Measurements from ENCODE around the gene FASLG.

Gene FASLG

DNA sequence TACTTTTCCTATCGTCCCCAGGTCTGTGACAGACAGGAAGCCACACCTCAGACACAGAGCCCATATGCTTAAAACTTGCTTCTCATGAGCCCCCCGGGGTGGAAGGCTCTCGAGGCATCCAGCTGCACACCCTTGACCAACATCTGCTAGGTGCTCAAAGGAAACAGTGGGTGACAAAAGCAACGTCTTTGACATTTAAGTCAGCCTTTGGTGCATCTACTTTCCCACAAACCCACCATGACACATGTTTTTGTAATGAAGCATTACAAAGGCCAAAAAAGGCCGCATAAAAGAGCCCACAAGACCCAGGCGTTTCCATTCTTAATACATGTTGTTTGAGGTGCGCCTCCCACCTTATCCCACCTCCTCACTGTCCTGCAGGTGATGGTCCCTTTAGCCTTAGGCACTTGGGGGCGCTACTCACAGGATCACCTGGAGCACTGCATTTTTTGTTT is 11.8 kb upstream of the FASLG start:
- no peak for DNase-seq

DNA sequence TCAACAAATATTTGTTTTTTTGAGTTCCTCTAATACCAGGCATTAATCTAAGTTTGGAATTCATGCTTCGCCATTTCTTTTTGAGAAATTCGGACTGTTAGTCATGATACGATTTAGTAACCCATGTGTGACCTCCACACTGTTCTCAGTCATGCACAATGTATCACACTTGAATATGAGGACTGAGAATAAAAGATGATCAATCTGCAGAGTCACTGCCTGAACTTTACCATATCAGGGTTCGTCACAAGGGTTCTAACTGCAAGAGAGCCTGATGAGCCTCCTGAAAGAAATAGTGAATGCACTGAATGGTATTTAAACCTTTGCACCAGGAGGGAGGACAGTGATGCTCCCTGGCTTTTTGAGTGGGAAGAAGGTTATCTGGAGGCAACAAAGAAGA is 10.9 kb upstream of the FASLG start:
- no peak for DNase-seq

DNA sequence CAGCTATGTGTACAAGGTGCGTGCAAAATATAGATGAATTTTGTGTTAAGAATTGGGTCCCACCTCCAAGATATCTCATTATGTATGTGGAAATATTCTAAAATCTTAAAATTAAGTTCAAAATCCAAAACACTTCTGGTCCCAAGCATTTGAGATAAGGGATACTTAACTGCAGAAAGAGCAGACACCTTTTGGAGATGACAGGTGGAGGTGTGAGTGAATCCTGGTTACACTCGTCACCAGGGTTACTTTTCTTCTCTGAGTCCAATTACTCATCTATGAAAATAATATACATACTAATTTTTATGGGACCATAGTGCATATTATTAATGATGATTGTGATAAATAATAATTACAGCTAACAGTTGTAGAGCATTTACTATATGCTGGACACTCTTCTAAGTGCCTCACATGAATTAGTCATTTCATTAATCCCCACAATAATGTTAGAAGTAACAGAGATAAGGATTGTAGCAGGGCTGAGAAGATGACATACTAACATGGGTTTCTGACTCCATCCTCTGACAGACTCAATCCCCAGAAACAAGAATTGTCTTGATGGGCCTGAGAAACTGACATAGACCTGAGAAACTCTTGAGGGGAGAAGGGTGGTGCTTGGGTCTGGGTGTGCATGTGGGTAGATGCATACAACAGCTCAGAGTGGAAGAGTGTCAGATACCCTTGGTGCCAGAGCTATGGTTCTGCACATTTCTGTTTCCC is 8.3 kb upstream of the FASLG start:
- DNase-seq: no peak

DNA sequence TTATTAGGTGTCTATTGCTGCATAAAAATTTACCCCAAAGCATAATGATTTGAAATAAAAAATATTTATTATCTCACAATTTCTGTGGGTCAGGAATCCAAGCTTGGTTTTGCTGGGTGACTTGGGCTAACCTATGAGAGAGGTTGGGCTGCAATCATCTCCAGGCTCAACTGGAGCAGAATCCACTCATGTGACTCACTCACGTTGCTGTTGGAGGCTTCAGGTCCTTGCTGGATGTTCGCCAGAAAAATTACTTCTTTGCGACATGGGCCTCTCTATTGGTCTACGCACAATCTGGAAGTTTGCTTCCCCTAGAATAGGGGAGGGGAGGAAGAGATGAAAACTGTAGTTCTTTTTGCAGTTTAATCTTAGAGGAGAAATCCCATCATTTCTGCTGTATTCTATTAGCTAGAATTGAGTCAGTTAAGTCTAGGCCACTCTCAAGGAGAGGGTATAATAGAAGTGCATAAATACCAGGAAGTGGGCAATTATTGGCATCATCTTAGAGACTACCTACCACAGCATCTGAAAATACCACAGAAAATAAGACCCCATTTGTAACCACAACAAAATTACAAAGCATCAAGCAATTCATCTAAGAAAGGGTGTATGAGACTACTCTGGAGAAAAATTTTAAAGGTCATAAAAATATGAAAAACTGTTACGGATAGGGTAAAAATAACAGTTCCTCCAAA is 5.7 kb upstream of the FASLG start:
- no peak for DNase-seq

DNA sequence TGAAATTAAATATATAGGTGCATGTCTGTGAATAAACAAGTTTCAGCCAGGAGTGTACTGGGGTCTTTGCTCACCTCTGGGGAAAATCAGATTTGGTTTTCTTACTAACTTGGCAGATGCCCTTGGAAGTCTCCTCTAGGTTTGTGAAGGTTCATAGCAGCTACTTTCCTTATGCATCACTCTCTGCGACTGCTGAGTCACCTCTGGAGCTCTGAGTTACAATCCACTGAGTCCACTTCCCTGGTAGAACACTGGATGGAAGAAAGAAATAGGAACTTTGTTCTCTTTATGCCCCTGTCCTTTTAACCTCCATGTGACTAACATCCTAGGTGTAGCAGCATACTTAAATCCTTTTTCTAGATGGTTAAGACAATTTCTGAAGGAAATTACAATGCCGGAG is 4.4 kb upstream of the FASLG start:
- no peak for DNase-seq

DNA sequence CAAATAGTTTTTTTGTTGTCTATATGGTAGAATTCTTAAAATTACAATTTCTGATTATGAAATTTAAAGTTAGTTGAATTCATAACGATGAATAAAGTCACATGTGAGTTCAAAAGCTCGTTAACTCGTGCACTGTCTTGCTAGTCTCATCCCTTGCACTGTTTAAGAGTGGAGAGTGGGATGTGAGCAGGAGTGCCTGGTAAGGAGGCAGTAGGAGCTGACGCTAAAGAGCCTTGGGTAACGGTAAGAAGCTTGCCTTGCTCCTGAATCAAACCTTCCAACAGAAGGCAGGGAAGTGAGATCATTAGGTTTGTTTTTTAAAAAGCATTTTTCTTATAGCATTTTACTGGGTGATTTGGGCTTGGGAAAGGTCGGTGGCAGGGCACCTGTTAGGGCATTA is 2.3 kb upstream of the FASLG start:
- no peak for DNase-seq

DNA sequence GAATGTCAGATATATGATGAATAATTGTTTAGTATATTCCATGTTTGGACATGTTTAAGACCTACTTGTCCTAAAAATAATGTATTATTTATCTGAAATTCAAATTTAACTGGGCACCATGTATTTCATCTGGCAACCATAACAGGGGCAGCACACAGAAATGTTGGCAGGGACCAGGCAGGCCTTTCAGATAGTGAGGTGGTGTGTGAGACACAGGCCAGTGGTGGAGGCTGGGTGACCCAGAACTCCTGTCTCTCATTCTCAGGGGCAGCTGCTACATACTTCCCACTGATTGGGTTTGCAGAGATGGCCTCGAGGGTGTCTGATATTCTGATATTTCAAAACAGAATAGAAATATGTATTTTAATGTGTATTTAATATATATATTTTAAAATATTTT is 1.3 kb upstream of the FASLG start:
- no peak for DNase-seq

DNA sequence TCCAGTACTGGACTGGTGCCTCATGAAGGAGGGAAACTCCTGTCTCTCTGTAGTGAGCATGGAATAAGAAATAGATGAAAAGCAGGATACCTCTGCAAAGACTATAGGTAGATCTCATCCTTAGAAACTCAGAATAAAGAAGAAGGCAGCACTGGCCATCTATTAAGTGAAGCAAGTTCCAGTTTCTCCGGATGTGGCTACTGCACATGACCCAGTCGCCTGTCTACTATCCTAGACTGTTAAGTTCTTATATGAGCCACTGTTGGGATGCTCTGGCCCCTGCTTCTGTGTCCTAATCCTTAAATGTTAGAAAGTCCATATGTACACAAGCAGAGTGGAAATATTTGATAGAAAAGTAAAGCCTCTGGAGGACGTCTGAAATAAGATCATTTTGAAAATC is 2.2 kb downstream of the FASLG start:
- no peak for DNase-seq

DNA sequence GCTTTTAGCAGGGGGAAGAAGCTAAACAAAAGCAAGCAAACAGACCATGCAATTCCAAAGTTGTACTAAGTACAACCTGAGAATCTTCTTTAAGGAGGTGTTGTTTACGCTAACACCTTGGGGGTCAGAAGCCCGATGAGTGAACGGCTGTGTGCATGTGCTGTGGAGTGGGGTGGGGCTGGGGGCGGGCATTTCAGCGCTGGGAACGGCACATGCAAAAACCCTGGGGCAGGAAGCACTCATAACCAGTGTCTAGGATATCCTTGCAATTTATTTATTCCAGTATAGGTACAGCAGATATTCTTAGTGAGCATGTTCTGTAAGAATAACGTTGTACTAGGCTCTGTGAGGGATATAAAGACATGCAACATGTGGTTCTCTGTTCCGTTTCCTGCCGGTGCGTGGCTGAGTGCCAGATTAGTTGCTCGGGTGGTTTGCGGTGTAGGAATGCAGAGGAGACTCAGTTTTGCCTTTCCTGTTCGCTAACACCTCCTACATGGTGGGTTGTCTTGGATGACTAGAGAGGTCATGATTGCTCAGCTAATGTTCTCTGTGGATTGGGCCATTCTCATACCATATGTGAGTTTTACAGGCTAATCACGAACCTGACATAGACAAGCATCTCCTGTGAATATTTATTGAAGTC is 3.7 kb downstream of the FASLG start:
- DNase-seq: peak; percentile 85

DNA sequence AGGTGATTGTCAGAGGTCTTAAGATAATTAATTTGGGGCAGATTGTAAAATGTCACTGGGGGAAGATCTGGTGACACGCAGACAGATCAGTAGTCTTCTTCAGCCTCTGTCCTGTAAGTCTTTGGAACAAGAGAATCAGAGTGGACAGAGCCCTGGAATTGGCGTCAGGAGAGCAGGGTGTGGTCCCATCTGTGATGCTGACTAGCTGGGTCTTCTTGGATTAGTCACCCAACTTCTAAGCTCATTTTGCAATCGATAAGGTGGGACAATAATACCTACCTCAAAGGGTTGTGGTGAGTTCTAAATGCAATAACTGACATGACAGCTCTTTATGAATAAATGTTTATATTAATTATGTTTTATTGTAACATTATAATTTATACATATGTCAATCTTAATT is 4.8 kb downstream of the FASLG start:
- no peak for DNase-seq

DNA sequence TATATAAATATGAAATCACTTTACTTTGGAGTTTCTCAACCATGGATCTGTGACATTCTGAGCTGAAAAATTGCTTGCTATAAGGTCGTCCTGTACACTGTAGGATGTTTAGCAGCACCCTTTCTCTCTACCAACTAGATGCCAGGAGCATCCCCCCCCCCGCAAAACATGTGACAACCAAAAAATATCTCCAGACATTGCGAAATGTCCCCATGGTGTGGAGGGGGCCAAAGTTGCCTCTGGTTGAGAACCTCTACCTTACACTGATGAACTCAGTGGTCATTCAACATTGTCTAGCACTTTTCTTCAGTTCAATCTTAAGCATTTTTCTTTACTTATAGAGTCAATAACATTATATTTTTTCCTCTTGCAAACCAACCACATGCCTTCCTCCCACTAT is 9.2 kb downstream of the FASLG start:
- DNase-seq: no peak

DNA sequence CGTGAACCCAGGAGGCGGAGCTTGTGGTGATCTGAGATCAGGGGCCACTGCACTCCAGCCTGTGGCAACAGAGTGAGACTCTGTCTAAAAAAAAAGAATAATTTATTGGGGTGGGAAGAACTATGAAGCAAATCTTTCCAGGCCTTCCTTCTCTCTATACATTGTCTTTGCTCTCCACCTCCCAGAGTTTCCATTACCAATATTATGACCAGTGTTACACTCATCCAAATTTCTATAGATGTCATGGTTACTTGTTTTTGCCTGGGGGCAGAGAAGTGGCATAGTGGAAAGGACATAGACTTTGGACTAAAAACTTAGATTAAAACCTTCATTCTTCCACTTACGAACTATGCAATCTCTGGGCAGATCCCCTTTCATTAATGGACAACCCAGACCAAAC is 10.1 kb downstream of the FASLG start:
- DNase-seq: no peak

DNA sequence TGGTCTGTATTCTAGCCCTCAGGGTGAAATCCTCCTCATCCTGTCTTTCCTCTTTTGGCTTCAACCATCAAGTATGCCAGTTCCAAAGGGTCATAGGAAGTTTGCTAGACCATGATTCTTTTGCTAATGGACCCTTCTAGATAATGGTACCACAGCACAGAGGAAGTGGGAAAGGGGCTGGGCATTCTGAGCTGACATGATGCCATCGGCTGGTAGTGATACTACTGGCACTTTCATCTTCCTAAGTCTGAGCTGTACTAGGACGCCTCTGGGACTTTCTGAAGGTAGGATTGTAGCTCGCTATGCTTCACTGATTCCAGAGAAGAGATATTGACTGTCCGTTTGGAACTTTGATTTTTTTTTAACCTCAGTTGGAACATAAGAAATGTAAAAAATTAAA is 11.4 kb downstream of the FASLG start:
- no peak for DNase-seq

DNA sequence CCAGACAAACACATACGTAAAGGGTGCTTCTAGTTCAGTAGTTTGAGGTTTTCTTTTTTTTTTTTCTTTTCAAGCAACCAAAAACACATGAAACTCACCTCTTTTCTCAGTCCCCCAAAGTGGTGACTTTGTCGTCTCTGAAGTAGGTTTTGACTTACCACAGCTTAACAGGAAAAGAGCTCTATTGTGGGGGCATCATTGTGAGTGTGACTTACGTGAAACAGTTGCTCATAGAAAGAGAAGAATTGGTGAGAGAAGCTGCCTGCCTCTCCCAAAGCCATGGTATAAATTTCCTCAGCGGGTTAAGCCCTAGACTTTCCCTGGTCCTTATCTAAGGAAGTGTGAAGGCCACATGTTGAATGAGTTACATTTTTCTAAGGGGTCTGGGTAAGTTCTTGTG is 11.9 kb downstream of the FASLG start:
- DNase-seq: no peak

DNA sequence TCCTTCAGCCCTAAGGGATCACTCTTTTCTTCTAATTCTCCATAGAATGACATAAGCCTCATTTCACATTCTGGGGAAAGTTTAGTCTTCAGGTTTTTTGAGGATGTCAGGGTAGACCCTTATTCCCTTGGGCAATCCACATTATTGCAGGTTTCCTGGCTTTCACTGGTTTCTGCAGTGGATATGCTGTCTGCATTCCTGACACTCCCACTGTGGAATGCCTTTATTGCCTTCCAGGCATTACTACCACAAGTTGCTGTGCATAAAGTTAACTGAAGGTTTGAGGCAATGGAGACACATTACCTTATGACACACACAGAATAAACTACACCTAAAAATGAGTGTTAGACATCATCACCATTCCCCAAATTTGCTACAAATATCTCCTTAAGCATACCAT is 12.7 kb downstream of the FASLG start:
- no peak for DNase-seq

DNA sequence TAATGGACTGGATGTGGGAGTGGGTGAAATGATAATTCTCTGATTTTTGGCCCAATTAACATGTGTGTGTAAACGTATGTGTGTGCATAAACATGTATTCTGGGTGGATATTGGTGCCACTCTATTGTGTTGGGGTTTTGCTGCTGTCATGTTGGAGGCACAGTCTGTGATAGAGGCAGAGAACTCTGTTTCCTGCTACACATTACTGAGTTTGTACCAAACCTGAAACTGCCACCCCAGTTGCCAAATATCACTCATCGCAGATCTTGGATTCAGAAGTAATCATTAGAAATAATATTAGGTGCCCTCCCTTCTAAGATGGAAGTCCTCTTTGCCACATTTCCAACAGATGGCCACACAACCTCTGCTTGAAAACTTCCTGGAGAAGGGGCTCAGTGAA is 13.8 kb downstream of the FASLG start:
- DNase-seq: no peak

DNA sequence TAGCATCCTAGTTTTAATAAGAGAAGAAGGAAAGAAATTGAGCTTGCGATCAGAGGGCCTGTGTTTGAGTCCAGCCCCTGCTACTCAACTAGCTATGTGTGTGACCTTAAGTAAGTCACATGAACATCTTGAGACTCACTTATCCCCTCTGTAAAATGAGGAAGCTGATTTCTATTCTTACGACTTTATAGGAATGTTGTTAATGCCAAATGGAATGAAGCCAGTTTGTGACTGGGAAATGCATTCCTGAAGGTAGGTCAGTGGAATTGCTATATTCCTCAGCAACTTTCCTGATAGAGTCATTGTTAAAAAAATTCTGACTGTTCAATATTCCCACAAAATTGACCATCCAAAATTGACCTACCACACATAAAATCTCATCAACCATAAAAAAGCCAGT is 14.9 kb downstream of the FASLG start:
- DNase-seq: no peak

DNA sequence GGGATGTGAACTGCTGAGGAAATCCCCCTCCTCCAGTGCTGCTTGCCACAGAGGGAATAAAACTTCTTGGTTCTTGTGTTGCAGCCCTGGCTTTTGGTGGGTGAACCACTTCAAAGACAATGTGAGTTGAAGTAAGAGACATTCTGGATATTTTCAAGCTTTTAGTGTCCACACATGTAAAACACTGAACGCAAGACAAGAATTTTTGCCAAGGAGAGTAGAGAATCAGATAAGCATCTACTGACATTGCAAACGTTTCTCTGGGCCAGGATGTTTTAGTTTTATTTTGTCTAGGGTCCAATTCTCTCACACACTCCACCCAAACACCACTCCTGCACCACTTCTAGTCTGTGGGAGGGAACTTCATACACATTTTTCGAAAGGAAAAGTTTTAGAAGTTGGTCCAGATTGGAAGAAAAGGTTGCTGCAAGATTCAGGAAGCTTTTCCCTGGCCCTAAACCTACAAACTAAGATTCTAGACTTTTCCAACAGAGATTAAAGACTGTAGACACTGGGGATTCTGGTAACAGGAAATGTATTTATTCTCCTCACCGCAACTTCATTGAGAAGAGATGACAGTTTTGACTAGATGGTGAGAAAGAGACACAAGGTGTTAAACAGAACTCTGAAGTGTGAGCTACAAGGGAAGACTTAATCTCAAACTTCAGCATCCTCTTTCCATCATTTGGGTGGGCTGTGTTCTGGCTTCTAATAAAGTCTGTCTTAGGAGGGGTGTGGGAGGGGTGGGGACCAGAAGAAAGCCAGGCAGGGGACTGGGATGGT is 16.1 kb downstream of the FASLG start:
- DNase-seq: no peak

DNA sequence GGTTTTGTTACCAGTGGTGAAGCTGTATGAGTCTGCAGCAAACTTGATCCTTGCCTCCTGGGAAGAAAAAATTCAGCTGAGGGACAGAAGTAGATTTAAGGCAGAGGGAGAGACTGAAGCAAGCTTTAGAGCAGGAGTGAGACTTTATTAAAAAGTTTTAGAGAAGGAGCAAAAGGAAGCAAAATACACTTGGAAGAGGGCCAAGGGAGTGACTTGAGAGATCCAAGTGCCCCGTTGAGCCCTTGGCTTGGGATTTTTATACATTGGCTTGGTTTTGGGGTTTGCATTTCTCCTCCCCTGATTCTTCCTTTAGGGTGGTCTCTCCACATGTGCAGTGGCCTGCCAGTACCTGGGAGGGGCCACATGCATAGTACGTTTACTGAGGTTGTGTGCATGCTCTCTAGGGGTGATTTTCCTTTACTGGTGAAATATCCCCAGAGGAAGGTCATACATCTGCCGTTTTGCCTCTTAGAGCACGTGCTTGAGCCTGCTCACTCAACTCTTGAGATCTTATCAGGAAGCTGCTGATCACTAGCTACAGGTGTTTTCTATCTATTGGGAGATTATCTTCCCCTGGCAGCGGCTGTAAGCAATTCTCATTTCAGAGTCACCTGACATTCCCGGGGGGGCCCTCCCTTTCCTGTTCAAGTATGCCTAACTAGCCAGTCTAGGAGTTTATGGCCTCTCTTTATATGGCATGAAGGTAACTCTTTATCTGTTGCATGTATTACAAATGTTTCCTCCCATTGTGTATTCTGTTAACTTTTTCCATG is 20.3 kb downstream of the FASLG start:
- no peak for DNase-seq

DNA sequence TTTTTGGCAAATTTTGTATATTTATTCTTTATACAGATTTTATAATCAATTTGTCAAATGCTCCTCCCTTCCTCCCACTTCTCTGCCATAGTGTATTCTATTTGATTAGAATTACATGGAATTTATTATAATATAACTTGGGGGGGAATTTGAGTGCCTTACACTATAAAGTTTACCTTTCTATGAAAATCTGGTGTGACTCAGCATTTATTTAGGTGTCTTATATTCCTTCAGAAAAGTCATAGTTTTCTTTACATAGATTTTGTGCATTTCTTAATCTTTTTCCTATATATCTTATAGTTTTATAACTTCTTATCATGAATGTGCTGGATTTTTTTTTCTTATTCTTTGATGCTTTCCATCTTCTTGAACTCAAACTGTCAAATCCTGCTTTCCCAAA is 21.3 kb downstream of the FASLG start:
- no peak for DNase-seq

DNA sequence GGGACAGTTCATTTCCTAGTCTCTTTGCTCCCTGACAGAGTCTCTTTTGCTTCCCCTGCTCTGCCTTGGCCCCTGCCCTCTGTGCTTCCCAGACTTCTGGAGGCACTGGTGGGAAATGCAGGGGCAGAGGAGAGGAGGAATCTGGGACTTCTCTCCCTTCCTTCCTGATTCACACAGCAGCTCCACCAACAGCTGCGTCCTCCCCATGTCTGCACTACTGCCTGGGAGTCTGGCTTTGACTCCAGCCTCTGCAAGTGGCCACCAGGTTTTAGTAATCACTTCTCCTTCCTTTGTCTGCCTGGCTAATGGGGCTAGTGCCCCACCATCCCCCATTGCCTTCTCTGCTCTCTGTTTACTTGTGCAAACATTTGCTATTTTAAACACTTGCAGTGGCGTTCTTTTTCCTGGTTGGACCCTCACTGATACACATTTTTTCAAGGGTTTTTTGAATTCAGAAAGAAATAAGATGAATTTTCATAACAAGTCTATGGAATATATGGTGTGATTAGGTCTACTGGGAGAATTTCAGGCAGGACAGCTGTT is 21.9 kb downstream of the FASLG start:
- DNase-seq: no peak

DNA sequence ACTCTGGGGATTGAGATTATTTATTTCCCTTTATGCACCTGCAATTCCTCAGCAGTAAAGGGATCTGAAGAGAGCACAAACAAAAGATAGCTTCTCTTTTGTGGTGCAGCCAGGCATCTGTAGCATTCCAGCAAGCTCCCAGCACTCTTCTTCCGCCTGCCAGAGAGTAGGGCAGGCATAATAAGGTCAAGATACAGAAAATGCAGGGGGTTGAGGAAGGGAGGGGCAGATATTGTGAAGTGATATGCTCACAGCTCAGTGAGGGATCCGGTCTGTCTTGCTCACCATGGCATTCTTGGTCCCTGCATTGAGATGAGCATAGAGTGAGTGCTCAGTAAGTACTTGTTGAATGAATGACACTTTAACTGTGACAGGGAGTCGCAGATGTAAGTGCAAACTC is 23.9 kb downstream of the FASLG start:
- DNase-seq: no peak

DNA sequence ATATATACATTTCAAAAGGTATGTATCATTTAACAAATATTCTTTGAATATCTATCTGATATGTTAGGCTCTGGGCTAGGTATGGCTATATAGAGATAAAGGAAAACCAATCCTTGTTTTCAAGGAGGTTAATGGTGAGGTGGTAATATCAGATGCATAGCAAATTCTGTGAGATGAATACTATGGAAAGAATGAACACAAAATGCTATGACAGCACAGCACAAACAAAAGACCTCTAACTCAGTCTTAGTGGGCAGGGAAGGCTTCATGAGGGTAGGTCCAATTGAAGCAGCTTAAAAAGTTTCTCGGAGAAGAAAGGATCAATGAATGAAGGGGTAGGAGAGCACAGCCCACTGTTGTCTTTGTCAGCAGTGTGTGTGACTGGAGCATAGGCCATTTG is 27.2 kb downstream of the FASLG start:
- DNase-seq: no peak
